GM23248 (cell line): Measurements from ENCODE around the gene PRR23C. TPM values are rescaled to one million over a fixed set of nuclear protein-coding genes. Genes with fewer than 3 reads are reported as not detected.

Experiments
- DNase-seq: peaks from one replicate; pipeline ENCODE4 v3.0.0-alpha.2; 2015
- H2AFZ ChIP-seq: fragments of 200-600 bp; sonication (generic); 2 replicates; pipeline ENCODE4 v1.6.1; 2016; ENCODE audit warnings: antibody characterized with exemption
- H3F3A ChIP-seq: fragments of 200-600 bp; sonication (generic); 2 replicates; pipeline ENCODE4 v1.6.1; 2016; ENCODE audit warnings: mild to moderate bottlenecking, antibody characterized with exemption, mixed run types; ENCODE audit not compliant: insufficient read depth
- H3K27ac ChIP-seq: fragments of 200-600 bp; sonication (generic); 2 replicates; pipeline ENCODE4 v1.5.1; 2016; ENCODE audit warnings: mild to moderate bottlenecking
- H3K27me3 ChIP-seq: fragments of 200-600 bp; sonication (generic); replicated peaks from 2 replicates; pipeline ENCODE4 v1.6.1; 2016; ENCODE audit warnings: mild to moderate bottlenecking; ENCODE audit not compliant: insufficient read depth
- H3K36me3 ChIP-seq: fragments of 200-600 bp; sonication (generic); 2 replicates; pipeline ENCODE4 v1.6.1; 2016; ENCODE audit warnings: low read depth, mild to moderate bottlenecking
- H3K4me1 ChIP-seq: fragments of 200-600 bp; sonication (generic); 2 replicates; pipeline ENCODE4 v1.6.1; 2016; ENCODE audit warnings: mild to moderate bottlenecking; ENCODE audit not compliant: insufficient read depth
- H3K4me2 ChIP-seq: fragments of 200-600 bp; sonication (generic); one replicate; pipeline ENCODE4 v1.6.1; 2016; ENCODE audit warnings: mild to moderate bottlenecking; ENCODE audit not compliant: unreplicated experiment
- H3K4me3 ChIP-seq: fragments of 200-600 bp; sonication (generic); 2 replicates; pipeline ENCODE4 v1.5.1; 2016; ENCODE audit warnings: mild to moderate bottlenecking
- H3K79me2 ChIP-seq: fragments of 200-600 bp; sonication (generic); 2 replicates; pipeline ENCODE4 v1.6.1; 2016; ENCODE audit warnings: mild to moderate bottlenecking; ENCODE audit not compliant: insufficient read depth
- H3K9ac ChIP-seq: fragments of 200-600 bp; sonication (generic); 2 replicates; pipeline ENCODE4 v1.6.1; 2016; ENCODE audit warnings: mild to moderate bottlenecking
- H3K9me2 ChIP-seq: fragments of 200-600 bp; sonication (generic); 2 replicates; pipeline ENCODE4 v1.6.1; 2016; ENCODE audit warnings: mixed run types, mild to moderate bottlenecking, moderate library complexity; ENCODE audit not compliant: insufficient read depth
- H3K9me3 ChIP-seq: fragments of 200-600 bp; sonication (generic); one replicate; pipeline ENCODE4 v1.6.1; 2017; ENCODE audit warnings: low read depth
- H4K20me1 ChIP-seq: fragments of 200-600 bp; sonication (generic); 2 replicates; pipeline ENCODE4 v1.6.0; 2016; ENCODE audit not compliant: insufficient read depth
- EZH2 ChIP-seq: fragments of 200-600 bp; sonication (generic); IDR thresholded peaks from 2 replicates; pipeline ENCODE4 v1.6.1; 2018; ENCODE audit warnings: antibody characterized with exemption, mild to moderate bottlenecking; ENCODE audit not compliant: insufficient read depth, poor library complexity, severe bottlenecking
- EZH2phosphoT487 ChIP-seq: fragments of 200-600 bp; sonication (generic); IDR thresholded peaks from 2 replicates; pipeline ENCODE4 v1.6.1; 2018; ENCODE audit warnings: antibody characterized with exemption, moderate library complexity, mild to moderate bottlenecking, low read depth; ENCODE audit not compliant: insufficient read depth
- WGBS, 2 experiments: methylation state at CpG; one replicate each; pipeline ENCODE4 v1.1.6; 2015 to 2017; ENCODE audit warnings: low lambda C conversion rate in 2 of 2, low coverage in 1 of 2; ENCODE audit errors: missing lambda C conversion rate in 2 of 2; 5-methylcytosine and 5-hydroxymethylcytosine counted together
- in situ Hi-C: fragments of 300-500 bp; cut with MboI; formaldehyde crosslinking; loops from 2 replicates; pipeline ENCODE4 v1.15.0; 2020
- polyA plus RNA-seq: library from polyadenylated mRNA; unstranded; fragments of >200 nt; fragmentation: Nextera tagmentation; extraction: Ambion mirVana; gene quantifications from 2 replicates; pipeline ENCODE4 v1.2.1, GENCODE V29; 2016
- total RNA-seq: library from RNA; depleted of rRNA; stranded (reverse); fragments of >200 nt; shearing (Covaris generic); gene quantifications from 2 replicates; pipeline ENCODE4 v1.2.3, GENCODE V29; 2014; rRNA removed

PRR23C gene
- total RNA-seq (not detected in 2 replicates), polyA plus RNA-seq (not detected in 2 replicates)

- H2AFZ ChIP-seq, result no peak within 1 kb of the TSS
- no peak within 1 kb of the TSS for H3K27ac ChIP-seq
- WGBS, 2 experiments, result 39 to 44% methylated on average over 47 to 53 of the region's 77 CpGs
- H3K36me3 ChIP-seq, result no peaks in the 10 kb centered on the region
- no peaks in the 10 kb centered on the region for H3K9me2 ChIP-seq
- TF ChIP-seq EZH2phosphoT487 (no peak), EZH2 (no peak)
- no peaks in the 10 kb centered on the region for H3K9me3 ChIP-seq
- H3F3A ChIP-seq, result no peaks in the 10 kb centered on the region
- H3K79me2 ChIP-seq, result no peaks in the 10 kb centered on the region
- H3K4me1 ChIP-seq, result no peaks in the 10 kb centered on the region
- H4K20me1 ChIP-seq, result no peaks in the 10 kb centered on the region
- H3K4me3 ChIP-seq, result no peak within 1 kb of the TSS
- H3K27me3 ChIP-seq, result no peaks in the 10 kb centered on the region
- in situ Hi-C loops, result no loop called here
- no peak for DNase-seq
- no peak within 1 kb of the TSS for H3K9ac ChIP-seq
- H3K4me2 ChIP-seq, result no peak within 1 kb of the TSS
Observed at GRCh38 chr3:139044366-139045210, at the start of gene PRR23C. Gene PRR23C (minus strand): TSS chr3:139044892. CDS start chr3:139044620, 272 bp downstream.

GRCh38 chr3:139093840-139094239 is 49.1 kb upstream of the PRR23C start:
- no peak overlapping the region for H3K4me2 ChIP-seq
- no peaks in the 10 kb centered on the region for H3K4me1 ChIP-seq
- DNase-seq, result no peak
- no peaks in the 10 kb centered on the region for H3F3A ChIP-seq
- no peaks in the 10 kb centered on the region for H3K79me2 ChIP-seq
- H3K9me2 ChIP-seq, result no peaks in the 10 kb centered on the region
- WGBS, 2 experiments, result 25 to 45% methylated on average over 1 of the region's 1 CpG
- no peaks in the 10 kb centered on the region for H3K36me3 ChIP-seq
- H3K9me3 ChIP-seq, result no peaks in the 10 kb centered on the region
- H3K27ac ChIP-seq, result no peak overlapping the region
- no peak overlapping the region for H3K4me3 ChIP-seq
- H3K9ac ChIP-seq, result no peak overlapping the region
- no peak overlapping the region for H2AFZ ChIP-seq
- TF ChIP-seq EZH2phosphoT487, result no peak
- in situ Hi-C loops, result no loop called here
- H3K27me3 ChIP-seq, result peaks cover 16% of the 10 kb centered on the region; the same call in 1 of the 2 replicates
- H4K20me1 ChIP-seq, result no peaks in the 10 kb centered on the region

GRCh38 chr3:139088462-139089324 is 44.0 kb upstream of the PRR23C start:
- H3K4me1 ChIP-seq, result no peaks in the 10 kb centered on the region
- no peak overlapping the region for H3K27ac ChIP-seq
- no peaks in the 10 kb centered on the region for H3K9me3 ChIP-seq
- H3K4me2 ChIP-seq, result no peak overlapping the region
- no peak overlapping the region for H3K4me3 ChIP-seq
- H4K20me1 ChIP-seq, result no peaks in the 10 kb centered on the region
- no peaks in the 10 kb centered on the region for H3K79me2 ChIP-seq
- TF ChIP-seq EZH2phosphoT487, result no peak
- TF ChIP-seq EZH2, result no peak
- 58% methylated on average over 8 of the region's 8 CpGs for WGBS, 2 experiments
- H3F3A ChIP-seq, result no peaks in the 10 kb centered on the region
- no peaks in the 10 kb centered on the region for H3K36me3 ChIP-seq
- in situ Hi-C loops, result no loop called here
- no peaks in the 10 kb centered on the region for H3K9me2 ChIP-seq
- H2AFZ ChIP-seq, result no peak overlapping the region
- H3K9ac ChIP-seq, result no peak overlapping the region
- no peak for DNase-seq
- H3K27me3 ChIP-seq, result peaks cover 5% of the 10 kb centered on the region; the same call in 1 of the 2 replicates

- no peaks in the 10 kb centered on the region for H3F3A ChIP-seq
- no peaks in the 10 kb centered on the region for H3K79me2 ChIP-seq
- no peak overlapping the region for H2AFZ ChIP-seq
- no peaks in the 10 kb centered on the region for H3K9me3 ChIP-seq
- no peak overlapping the region for H3K9ac ChIP-seq
- WGBS, 2 experiments, result 45 to 47% methylated on average over 4 of the region's 4 CpGs
- H3K27ac ChIP-seq, result no peak overlapping the region
- in situ Hi-C loops, result no loop called here
- H3K4me3 ChIP-seq, result no peak overlapping the region
- H3K36me3 ChIP-seq, result no peaks in the 10 kb centered on the region
- no peaks in the 10 kb centered on the region for H3K9me2 ChIP-seq
- TF ChIP-seq EZH2, result no peak
- no peak for TF ChIP-seq EZH2phosphoT487
- no peak for DNase-seq
- no peak overlapping the region for H3K4me2 ChIP-seq
- H3K27me3 ChIP-seq, result peaks cover 5% of the 10 kb centered on the region; the same call in 1 of the 2 replicates
- no peaks in the 10 kb centered on the region for H3K4me1 ChIP-seq
- no peaks in the 10 kb centered on the region for H4K20me1 ChIP-seq
Observed at GRCh38 chr3:139087621-139088020, 42.9 kb upstream of the PRR23C start.
